Body of pancreas (tissue), 4 donors: Measurements from ENCODE around the gene VWF.

ENCODE experiments used
- POLR2A ChIP-seq, 3 donors: fragments of 450-650 bp; IDR thresholded peaks; one replicate each; pipeline ENCODE4 v1.6.1; 2016; ENCODE audit warnings: antibody characterized with exemption in 3 of 3, mild to moderate bottlenecking in 2 of 3
- TF ChIP-seq, protein P1 (sequence below), 7 experiments: fragments of 450-650 bp in 4 of 7; fragments of 200-600 bp in 3 of 7; sonication (generic) in 3 of 7; IDR thresholded peaks; one replicate each; pipeline ENCODE4 v1.5.1; 2016 to 2019; ENCODE audit warnings: antibody characterized with exemption in 7 of 7

DNA sequence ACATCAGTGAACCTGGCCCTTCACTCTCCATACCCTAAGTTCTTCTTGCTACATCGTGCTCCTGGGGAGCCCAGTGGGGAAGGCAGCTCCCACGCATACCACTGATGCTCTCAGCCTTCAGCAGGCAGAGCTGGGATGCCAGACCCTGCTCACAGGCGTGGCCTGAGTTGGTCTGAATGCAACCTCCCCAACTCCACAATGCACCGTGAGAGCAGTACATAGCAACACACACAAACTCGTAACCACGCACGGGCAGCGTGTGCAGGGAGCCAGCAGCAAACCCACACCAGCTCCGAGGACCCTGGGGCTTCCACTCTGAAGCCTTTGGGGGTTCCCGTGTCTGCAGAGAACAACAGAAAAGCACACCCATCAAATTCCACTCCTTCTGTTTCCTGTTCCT is 216.7 kb downstream of the VWF start:
- TF ChIP-seq, protein P1, sequence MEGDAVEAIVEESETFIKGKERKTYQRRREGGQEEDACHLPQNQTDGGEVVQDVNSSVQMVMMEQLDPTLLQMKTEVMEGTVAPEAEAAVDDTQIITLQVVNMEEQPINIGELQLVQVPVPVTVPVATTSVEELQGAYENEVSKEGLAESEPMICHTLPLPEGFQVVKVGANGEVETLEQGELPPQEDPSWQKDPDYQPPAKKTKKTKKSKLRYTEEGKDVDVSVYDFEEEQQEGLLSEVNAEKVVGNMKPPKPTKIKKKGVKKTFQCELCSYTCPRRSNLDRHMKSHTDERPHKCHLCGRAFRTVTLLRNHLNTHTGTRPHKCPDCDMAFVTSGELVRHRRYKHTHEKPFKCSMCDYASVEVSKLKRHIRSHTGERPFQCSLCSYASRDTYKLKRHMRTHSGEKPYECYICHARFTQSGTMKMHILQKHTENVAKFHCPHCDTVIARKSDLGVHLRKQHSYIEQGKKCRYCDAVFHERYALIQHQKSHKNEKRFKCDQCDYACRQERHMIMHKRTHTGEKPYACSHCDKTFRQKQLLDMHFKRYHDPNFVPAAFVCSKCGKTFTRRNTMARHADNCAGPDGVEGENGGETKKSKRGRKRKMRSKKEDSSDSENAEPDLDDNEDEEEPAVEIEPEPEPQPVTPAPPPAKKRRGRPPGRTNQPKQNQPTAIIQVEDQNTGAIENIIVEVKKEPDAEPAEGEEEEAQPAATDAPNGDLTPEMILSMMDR (IDR thresholded peaks at IDR 0.05) = no peak
- no peak for TF ChIP-seq POLR2A (IDR thresholded peaks at IDR 0.05)
